SK-N-SH treated with all-trans-retinoic acid at 6 μM for 48 hours (cell line): Measurements from ENCODE around the gene DCLK1.

Experiments
- ATAC-seq: fragments of 200-7000 bp; cut with Tn5 transposase; 3 replicates; pipeline ENCODE4 v1.9.1; 2020; ENCODE audit warnings: mild to moderate bottlenecking, moderate library complexity
- ARNTL ChIP-seq: fragments of 450-650 bp; formaldehyde crosslinking; IDR thresholded peaks from 2 replicates; pipeline ENCODE4 v1.5.0; 2020; ENCODE audit warnings: low read depth, mild to moderate bottlenecking, moderate library complexity, borderline replicate concordance
- BACH2 ChIP-seq: fragments of 250-450 bp; sonication (Bioruptor Pico); IDR thresholded peaks from 2 replicates; pipeline ENCODE4 v1.9.0; 2021; ENCODE audit warnings: mild to moderate bottlenecking, borderline replicate concordance
- CREB5 ChIP-seq: fragments of 250-450 bp; sonication (Bioruptor Pico); IDR thresholded peaks from 2 replicates; pipeline ENCODE4 v1.5.1; 2020; ENCODE audit warnings: low read depth, mild to moderate bottlenecking, moderate library complexity
- CSDC2 ChIP-seq: fragments of 250-450 bp; sonication (Bioruptor Pico); IDR thresholded peaks from 2 replicates; pipeline ENCODE4 v1.5.0; 2020; ENCODE audit warnings: mild to moderate bottlenecking, moderate library complexity
- ESRRG ChIP-seq: fragments of 250-450 bp; sonication (Bioruptor Pico); IDR thresholded peaks from 2 replicates; pipeline ENCODE4 v1.6.1; 2021; ENCODE audit warnings: mild to moderate bottlenecking
- ISL1 ChIP-seq: fragments of 250-450 bp; sonication (Bioruptor Pico); IDR thresholded peaks from 2 replicates; pipeline ENCODE4 v2.1.2; 2022; ENCODE audit warnings: mild to moderate bottlenecking, moderate library complexity
- OSR1 ChIP-seq: fragments of 250-450 bp; sonication (Bioruptor Pico); IDR thresholded peaks from 2 replicates; pipeline ENCODE4 v1.8.0; 2022; ENCODE audit warnings: moderate library complexity, mild to moderate bottlenecking, inconsistent platforms
- PATZ1 ChIP-seq: fragments of 250-450 bp; sonication (Bioruptor Pico); IDR thresholded peaks from 2 replicates; pipeline ENCODE4 v1.8.0; 2020; ENCODE audit warnings: mild to moderate bottlenecking, moderate library complexity, borderline replicate concordance
- PPARA ChIP-seq: fragments of 250-450 bp; sonication (Bioruptor Pico); IDR thresholded peaks from 2 replicates; pipeline ENCODE4 v1.5.0; 2020; ENCODE audit warnings: mild to moderate bottlenecking, borderline replicate concordance
- RARB ChIP-seq: fragments of 250-450 bp; sonication (Bioruptor Pico); IDR thresholded peaks from 2 replicates; pipeline ENCODE4 v1.8.0; 2021; ENCODE audit warnings: mild to moderate bottlenecking, moderate library complexity
- SNAI2 ChIP-seq: fragments of 250-450 bp; sonication (Bioruptor Pico); IDR thresholded peaks from 2 replicates; pipeline ENCODE4 v1.5.0; 2020; ENCODE audit warnings: mild to moderate bottlenecking, moderate library complexity
- TCF4 ChIP-seq: fragments of 250-450 bp; sonication (Bioruptor Pico); IDR thresholded peaks from 2 replicates; pipeline ENCODE4 v1.8.0; 2021; ENCODE audit warnings: mild to moderate bottlenecking, moderate library complexity, borderline replicate concordance
- TOX ChIP-seq: fragments of 250-450 bp; sonication (Bioruptor Pico); IDR thresholded peaks from 2 replicates; pipeline ENCODE4 v1.8.0; 2021; ENCODE audit warnings: mild to moderate bottlenecking, moderate library complexity, borderline replicate concordance
- TSHZ2 ChIP-seq: fragments of 250-450 bp; sonication (Bioruptor Pico); IDR thresholded peaks from 2 replicates; pipeline ENCODE4 v1.5.0; 2020; ENCODE audit warnings: mild to moderate bottlenecking, moderate library complexity
- ZC3H10 ChIP-seq: fragments of 250-450 bp; sonication (Bioruptor Pico); IDR thresholded peaks from 2 replicates; pipeline ENCODE4 v1.5.1; 2021; ENCODE audit warnings: mild to moderate bottlenecking, moderate library complexity
- ZFP3 ChIP-seq: fragments of 250-450 bp; sonication (Bioruptor Pico); IDR thresholded peaks from 2 replicates; pipeline ENCODE4 v1.5.0; 2020; ENCODE audit warnings: mild to moderate bottlenecking, moderate library complexity
- ZFP30 ChIP-seq: fragments of 450-650 bp; formaldehyde crosslinking; IDR thresholded peaks from 2 replicates; pipeline ENCODE4 v1.5.0; 2022; ENCODE audit warnings: mild to moderate bottlenecking, moderate library complexity
- ZNF565 ChIP-seq: fragments of 450-650 bp; formaldehyde crosslinking; conservative IDR thresholded peaks from 2 replicates; pipeline ENCODE4 v1.5.0; 2020; ENCODE audit warnings: low read depth, mild to moderate bottlenecking, moderate library complexity
- ZNF70 ChIP-seq: fragments of 450-650 bp; formaldehyde crosslinking; IDR thresholded peaks from 2 replicates; pipeline ENCODE4 v1.5.0; 2020; ENCODE audit warnings: mild to moderate bottlenecking, moderate library complexity
- ZNF8 ChIP-seq: fragments of 450-650 bp; formaldehyde crosslinking; IDR thresholded peaks from 2 replicates; pipeline ENCODE4 v1.5.0; 2020; ENCODE audit warnings: mild to moderate bottlenecking, moderate library complexity
- TF ChIP-seq, protein P1 (sequence below): fragments of 250-450 bp; sonication (Bioruptor Pico); IDR thresholded peaks from 2 replicates; pipeline ENCODE4 v1.8.0; 2021; ENCODE audit warnings: low read depth, mild to moderate bottlenecking, moderate library complexity, borderline replicate concordance

DCLK1 gene

GRCh38 chr13:35794734-35795389 is 336.3 kb downstream of the DCLK1 start:
- no peak for ATAC-seq
- TF ChIP-seq ESRRG (CRISPR knock-in tag) (no peak), BACH2 (no peak), CSDC2 (CRISPR knock-in tag) (no peak), TSHZ2 (CRISPR knock-in tag) (no peak), PPARA (CRISPR knock-in tag) (no peak), TCF4 (no peak), ZNF70 (no peak), ZFP30 (no peak), RARB (CRISPR knock-in tag) (no peak), ZNF8 (CRISPR knock-in tag) (no peak), ISL1 (no peak), ZC3H10 (CRISPR knock-in tag) (no peak), SNAI2 (CRISPR knock-in tag) (no peak), ARNTL (CRISPR knock-in tag) (no peak), OSR1 (CRISPR knock-in tag) (no peak), TOX (CRISPR knock-in tag) (no peak), CREB5 (no peak), ZNF565 (CRISPR knock-in tag) (no peak), ZFP3 (no peak)
- TF ChIP-seq, protein P1, sequence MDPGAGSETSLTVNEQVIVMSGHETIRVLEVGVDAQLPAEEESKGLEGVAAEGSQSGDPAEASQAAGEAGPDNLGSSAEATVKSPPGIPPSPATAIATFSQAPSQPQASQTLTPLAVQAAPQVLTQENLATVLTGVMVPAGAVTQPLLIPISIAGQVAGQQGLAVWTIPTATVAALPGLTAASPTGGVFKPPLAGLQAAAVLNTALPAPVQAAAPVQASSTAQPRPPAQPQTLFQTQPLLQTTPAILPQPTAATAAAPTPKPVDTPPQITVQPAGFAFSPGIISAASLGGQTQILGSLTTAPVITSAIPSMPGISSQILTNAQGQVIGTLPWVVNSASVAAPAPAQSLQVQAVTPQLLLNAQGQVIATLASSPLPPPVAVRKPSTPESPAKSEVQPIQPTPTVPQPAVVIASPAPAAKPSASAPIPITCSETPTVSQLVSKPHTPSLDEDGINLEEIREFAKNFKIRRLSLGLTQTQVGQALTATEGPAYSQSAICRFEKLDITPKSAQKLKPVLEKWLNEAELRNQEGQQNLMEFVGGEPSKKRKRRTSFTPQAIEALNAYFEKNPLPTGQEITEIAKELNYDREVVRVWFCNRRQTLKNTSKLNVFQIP: no peak

- no peak for TF ChIP-seq PPARA (CRISPR knock-in tag)
- TF ChIP-seq SNAI2 (CRISPR knock-in tag): no peak
- no peak for TF ChIP-seq CSDC2 (CRISPR knock-in tag)
- TF ChIP-seq ZFP3: no peak
- TF ChIP-seq, protein P1: no peak
- no peak for ATAC-seq
Measured at GRCh38 chr13:35793823-35794222, 337.4 kb downstream of the DCLK1 start.

GRCh38 chr13:35792911-35793310 is 338.3 kb downstream of the DCLK1 start:
- no peak for ATAC-seq
- TF ChIP-seq ISL1 (no peak), ESRRG (CRISPR knock-in tag) (no peak), ZNF70 (no peak), RARB (CRISPR knock-in tag) (no peak), SNAI2 (CRISPR knock-in tag) (no peak), PPARA (CRISPR knock-in tag) (no peak), ZFP30 (no peak), OSR1 (CRISPR knock-in tag) (no peak), TOX (CRISPR knock-in tag) (no peak), TCF4 (no peak), PATZ1 (CRISPR knock-in tag) (no peak), CREB5 (no peak), ARNTL (CRISPR knock-in tag) (no peak), ZC3H10 (CRISPR knock-in tag) (no peak)
- TF ChIP-seq, protein P1: no peak
